Neural progenitor cell (in vitro differentiated cells): Measurements from ENCODE around the gene CCDC120. TPM values are rescaled to one million over a fixed set of nuclear protein-coding genes. Genes with fewer than 3 reads are reported as not detected.

Experiments used
- DNase-seq: peaks from one replicate; pipeline ENCODE4 v3.0.0-alpha.2; 2016; ENCODE audit warnings: low spot score
- H2AFZ ChIP-seq: fragments of 200-600 bp; sonication (generic); replicated peaks from 2 replicates; pipeline ENCODE4 v1.6.1; 2016; ENCODE audit warnings: antibody characterized with exemption
- H3F3A ChIP-seq: fragments of 200-600 bp; sonication (generic); 2 replicates; pipeline ENCODE4 v1.6.1; 2016; ENCODE audit warnings: antibody characterized with exemption, low read depth
- H3K27ac ChIP-seq: fragments of 200-600 bp; sonication (generic); 2 replicates; pipeline ENCODE4 v1.5.1; 2016; ENCODE audit warnings: mild to moderate bottlenecking
- H3K27me3 ChIP-seq: fragments of 200-600 bp; sonication (generic); 2 replicates; pipeline ENCODE4 v1.6.1; 2016; ENCODE audit warnings: mild to moderate bottlenecking, moderate library complexity
- H3K36me3 ChIP-seq: fragments of 200-600 bp; sonication (generic); 2 replicates; pipeline ENCODE4 v1.5.1; 2016
- H3K4me1 ChIP-seq: fragments of 200-600 bp; sonication (generic); 2 replicates; pipeline ENCODE4 v1.6.1; 2016; ENCODE audit warnings: mixed run types
- H3K4me2 ChIP-seq: fragments of 200-600 bp; sonication (generic); 2 replicates; pipeline ENCODE4 v1.6.1; 2016
- H3K4me3 ChIP-seq: fragments of 200-600 bp; sonication (generic); 2 replicates; pipeline ENCODE4 v1.5.1; 2016
- H3K79me2 ChIP-seq: fragments of 200-600 bp; sonication (generic); 2 replicates; pipeline ENCODE4 v1.6.1; 2016; ENCODE audit warnings: low read depth
- H3K9ac ChIP-seq: fragments of 200-600 bp; sonication (generic); 2 replicates; pipeline ENCODE4 v1.6.1; 2016
- H3K9me3 ChIP-seq: fragments of 200-600 bp; sonication (generic); 2 replicates; pipeline ENCODE4 v1.5.1; 2016; ENCODE audit warnings: low read depth
- H4K20me1 ChIP-seq: fragments of 200-600 bp; sonication (generic); 2 replicates; pipeline ENCODE4 v1.6.1; 2016; ENCODE audit warnings: low read depth
- H3K27ac Mint-ChIP-seq: 3 replicates; pipeline ENCODE4 v1.8.0; 2021; ENCODE audit warnings: mixed read lengths
- H3K27me3 Mint-ChIP-seq: 2 replicates; pipeline ENCODE4 v1.8.0; 2022; ENCODE audit warnings: low read depth, mild to moderate bottlenecking, inconsistent platforms, moderate library complexity, mixed read lengths; ENCODE audit not compliant: insufficient read depth
- H3K36me3 Mint-ChIP-seq: 3 replicates; pipeline ENCODE4 v1.8.0; 2021; ENCODE audit warnings: mixed read lengths
- H3K4me1 Mint-ChIP-seq: 3 replicates; pipeline ENCODE4 v1.8.0; 2021; ENCODE audit warnings: mixed read lengths
- H3K4me3 Mint-ChIP-seq: 3 replicates; pipeline ENCODE4 v1.8.0; 2021; ENCODE audit warnings: mild to moderate bottlenecking, moderate library complexity, mixed read lengths
- H3K9me3 Mint-ChIP-seq: 3 replicates; pipeline ENCODE4 v1.8.0; 2020; ENCODE audit warnings: mixed read lengths
- CTCF ChIP-seq: fragments of 200-600 bp; sonication (generic); IDR thresholded peaks from 2 replicates; pipeline ENCODE4 v1.5.1; 2017; ENCODE audit warnings: antibody characterized with exemption, mild to moderate bottlenecking
- EZH2 ChIP-seq: fragments of 200-600 bp; sonication (generic); IDR thresholded peaks from 2 replicates; pipeline ENCODE4 v1.6.1; 2017; ENCODE audit warnings: antibody characterized with exemption, mild to moderate bottlenecking, moderate library complexity
- EZH2phosphoT487 ChIP-seq: fragments of 200-600 bp; sonication (generic); IDR thresholded peaks from 2 replicates; pipeline ENCODE4 v1.6.1; 2017; ENCODE audit warnings: antibody characterized with exemption
- total RNA-seq: library from RNA; depleted of rRNA; stranded (reverse); fragments of >200 nt; gene quantifications from 2 replicates; pipeline ENCODE4 v1.2.3, GENCODE V29; 2015; ENCODE audit warnings: low replicate concordance

The CCDC120 gene
- total RNA-seq, 1 donor from 2014 or later = 1.1 TPM

- H3K36me3 ChIP-seq = no peaks in the 10 kb centered on the region
- no peaks in the 10 kb centered on the region for H4K20me1 ChIP-seq
- H3K27me3 Mint-ChIP-seq = peaks cover 9% of the 10 kb centered on the region
- no peak overlapping the region for H2AFZ ChIP-seq
- peaks cover 11% of the 10 kb centered on the region for H3K36me3 Mint-ChIP-seq
- peaks cover 22% of the 10 kb centered on the region for H3K9me3 Mint-ChIP-seq
- H3F3A ChIP-seq = no peaks in the 10 kb centered on the region
- H3K4me1 ChIP-seq = no peaks in the 10 kb centered on the region
- H3K9me3 ChIP-seq = no peaks in the 10 kb centered on the region
- peaks cover 10% of the 10 kb centered on the region for H3K4me1 Mint-ChIP-seq
- no peaks in the 10 kb centered on the region for H3K79me2 ChIP-seq
- H3K27me3 ChIP-seq = no peaks in the 10 kb centered on the region
- H3K9ac ChIP-seq = no peak overlapping the region
- H3K27ac Mint-ChIP-seq = no peak overlapping the region
- TF ChIP-seq CTCF (no peak), EZH2 (no peak), EZH2phosphoT487 (no peak)
- no peak overlapping the region for H3K4me2 ChIP-seq
- H3K4me3 Mint-ChIP-seq = no peak overlapping the region
- no peak overlapping the region for H3K4me3 ChIP-seq
- H3K27ac ChIP-seq = no peak overlapping the region
- no peak for DNase-seq
Measured at GRCh38 chrX:49059681-49060085, 884 bp downstream of the CCDC120 start.

- TF ChIP-seq EZH2 = no peak
- no peak for TF ChIP-seq EZH2phosphoT487
- TF ChIP-seq CTCF = no peak
- no peak for DNase-seq
- Mint-ChIP-seq H3K27ac (no peak overlapping the region), H3K27me3 (peaks cover 7% of the 10 kb centered on the region), H3K4me1 (peaks cover 4% of the 10 kb centered on the region), H3K4me3 (no peak overlapping the region), H3K9me3 (peaks cover 14% of the 10 kb centered on the region), H3K36me3 (peaks cover 4% of the 10 kb centered on the region)
- Histone ChIP-seq H3K27ac (no peak overlapping the region), H4K20me1 (no peaks in the 10 kb centered on the region), H3K79me2 (no peaks in the 10 kb centered on the region), H3K9me3 (no peaks in the 10 kb centered on the region), H2AFZ (no peak overlapping the region), H3K27me3 (no peaks in the 10 kb centered on the region), H3F3A (no peaks in the 10 kb centered on the region), H3K36me3 (no peaks in the 10 kb centered on the region), H3K4me2 (no peak overlapping the region), H3K4me1 (no peaks in the 10 kb centered on the region), H3K9ac (no peak overlapping the region), H3K4me3 (no peak overlapping the region)
Measured at GRCh38 chrX:49060914-49061313, 2.1 kb downstream of the CCDC120 start.

GRCh38 chrX:49061490-49061889, 2.7 kb downstream of the CCDC120 start:
- TF ChIP-seq EZH2phosphoT487 (no peak), CTCF (no peak), EZH2 (no peak)

More at GRCh38 chrX:49061490-49061889, 2.7 kb downstream of the CCDC120 start:
- no peak overlapping the region for H3K4me3 Mint-ChIP-seq
- peak overlapping the region; percentile 31 for H3K27ac Mint-ChIP-seq
- Histone ChIP-seq H3K4me3 (no peak overlapping the region), H3K4me2 (no peak overlapping the region), H3K9ac (no peak overlapping the region), H3K27ac (no peak overlapping the region), H3K36me3 (no peaks in the 10 kb centered on the region), H3K27me3 (no peaks in the 10 kb centered on the region), H3F3A (no peaks in the 10 kb centered on the region), H2AFZ (no peak overlapping the region), H3K79me2 (no peaks in the 10 kb centered on the region), H3K4me1 (no peaks in the 10 kb centered on the region), H3K9me3 (no peaks in the 10 kb centered on the region), H4K20me1 (no peaks in the 10 kb centered on the region)
- no peak for DNase-seq
- peaks cover 18% of the 10 kb centered on the region for H3K9me3 Mint-ChIP-seq
- peaks cover 7% of the 10 kb centered on the region for H3K27me3 Mint-ChIP-seq
- peaks cover 4% of the 10 kb centered on the region for H3K4me1 Mint-ChIP-seq
- peaks cover 4% of the 10 kb centered on the region for H3K36me3 Mint-ChIP-seq
